ENCODE data around the gene ZKSCAN8.

The ZKSCAN8 gene

GRCh38 chr6:28206527-28206926, 64.8 kb downstream of the ZKSCAN8 start:
- DNase-seq (ENCODE audit: low read depth, low spot score), result no peak

GRCh38 chr6:28206928-28207509, 65.3 kb downstream of the ZKSCAN8 start:
- DNase-seq (ENCODE audit: low read depth, low spot score), result no peak

- no peak for DNase-seq (ENCODE audit: low read depth, low spot score)
Observed at GRCh38 chr6:28207510-28208110, 65.9 kb downstream of the ZKSCAN8 start.

GRCh38 chr6:28208111-28208659, 66.5 kb downstream of the ZKSCAN8 start:
- no peak for DNase-seq (ENCODE audit: low read depth, low spot score)
